Stimulated activated CD8-positive, alpha-beta memory T cell treated with anti-CD3 and anti-CD28 coated beads, Interleukin-2, amount 100 ng/mL, for 48 hours (primary cell): ENCODE measurements around the gene FAM20C.

Experiments used
- DNase-seq, 2 donors: peaks; one replicate each; pipeline ENCODE4 v3.0.0-alpha.2; 2020; ENCODE audit warnings: low read depth in 2 of 2

The FAM20C gene

GRCh38 chr7:302054-302992 is 110.0 kb downstream of the FAM20C start:
- no peak for DNase-seq

GRCh38 chr7:303425-303824 is 111.1 kb downstream of the FAM20C start:
- no peak for DNase-seq

GRCh38 chr7:303884-304573 is 111.7 kb downstream of the FAM20C start:
- DNase-seq = no peak

- DNase-seq = no peak
Measured at GRCh38 chr7:304574-305409, 112.4 kb downstream of the FAM20C start.

- no peak for DNase-seq
Measured at GRCh38 chr7:305410-306151, 113.2 kb downstream of the FAM20C start.

GRCh38 chr7:307970-308369 is 115.6 kb downstream of the FAM20C start:
- no peak for DNase-seq

GRCh38 chr7:309586-310228 is 117.3 kb downstream of the FAM20C start:
- DNase-seq = no peak
